Gastrocnemius medialis (tissue), 4 donors: ENCODE results near the gene NEDD4L. TPM values are rescaled to one million over a fixed set of nuclear protein-coding genes. Genes with fewer than 3 reads are reported as not detected.

ENCODE experiments used
- ATAC-seq, 2 donors: fragments of 150-250 bp; one replicate each; pipeline ENCODE4 v1.9.1; 2016
- DNase-seq, 2 donors: peaks; one replicate each; pipeline ENCODE4 v3.0.0-alpha.2; 2019
- H3K27ac ChIP-seq, 4 donors: fragments of 200-600 bp; sonication (generic); 1 replicate in 1 of 4; 2 replicates in 3 of 4; pipeline ENCODE4 v1.5.1; 2016 to 2018; ENCODE audit warnings: mild to moderate bottlenecking in 2 of 4, moderate library complexity in 1 of 4
- H3K27me3 ChIP-seq, 3 donors: fragments of 200-600 bp; sonication (generic) in 2 of 3; 1 replicate in 1 of 3; 2 replicates in 2 of 3; pipeline versions ENCODE4 v1.5.1 to v1.6.0; 2016 to 2019; ENCODE audit warnings: mild to moderate bottlenecking in 1 of 3, moderate library complexity in 1 of 3
- H3K36me3 ChIP-seq, 2 donors: fragments of 200-600 bp; sonication (generic) in 1 of 2; one replicate each; pipeline ENCODE4 v1.5.1; 2017 to 2018
- H3K4me1 ChIP-seq, 2 donors: fragments of 200-600 bp; sonication (generic) in 1 of 2; one replicate each; pipeline ENCODE4 v1.5.1; 2016 to 2017; ENCODE audit warnings: mild to moderate bottlenecking in 2 of 2
- H3K4me3 ChIP-seq, 4 donors: fragments of 200-600 bp; sonication (generic) in 3 of 4; 1 replicate in 1 of 4; 2 replicates in 3 of 4; pipeline ENCODE4 v1.5.1; 2016 to 2019; ENCODE audit warnings: mild to moderate bottlenecking in 2 of 4
- H3K9me3 ChIP-seq, 3 donors: fragments of 200-600 bp; sonication (generic) in 2 of 3; 1 replicate in 1 of 3; 2 replicates in 2 of 3; pipeline ENCODE4 v1.5.1; 2016 to 2019
- POLR2A ChIP-seq, 2 donors: fragments of 450-650 bp; IDR thresholded peaks; one replicate each; pipeline ENCODE4 v1.6.1; 2017; ENCODE audit warnings: antibody characterized with exemption in 2 of 2, mild to moderate bottlenecking in 2 of 2, moderate library complexity in 2 of 2
- in situ Hi-C, 4 donors: fragments of 200-750 bp; cut with MboI; loops; one replicate each; pipeline versions ENCODE4 v1.15.0 to v1.8.0; 2017; ENCODE audit warnings: low sequenced_read_pairs in 4 of 4
- intact Hi-C: fragments of 100-400 bp; cut with DNase I; formaldehyde crosslinking; loops from one replicate; pipeline ENCODE4 v1.15.1; 2023; ENCODE audit warnings: low total_unique reads
- total RNA-seq, 4 donors: library from RNA; depleted of rRNA; stranded (reverse); fragments of >200 nt; gene quantifications; one replicate each; pipeline versions ENCODE4 v1.1.0 to v1.2.3, GENCODE V29; 2016
- TF ChIP-seq, protein P1 (sequence below), 5 experiments: fragments of 450-650 bp in 3 of 5; fragments of 200-600 bp in 2 of 5; sonication (generic) in 2 of 5; IDR thresholded peaks in 4 of 5; conservative IDR thresholded peaks in 1 of 5; 1 replicate in 4 of 5; 2 replicates in 1 of 5; pipeline ENCODE4 v1.5.1; 2016 to 2019; ENCODE audit warnings: antibody characterized with exemption in 5 of 5, mild to moderate bottlenecking in 3 of 5, moderate library complexity in 3 of 5

The NEDD4L gene
- total RNA-seq, 4 donors from 2014 or later: 27.4 to 81.5 (median 51.5) TPM

DNA sequence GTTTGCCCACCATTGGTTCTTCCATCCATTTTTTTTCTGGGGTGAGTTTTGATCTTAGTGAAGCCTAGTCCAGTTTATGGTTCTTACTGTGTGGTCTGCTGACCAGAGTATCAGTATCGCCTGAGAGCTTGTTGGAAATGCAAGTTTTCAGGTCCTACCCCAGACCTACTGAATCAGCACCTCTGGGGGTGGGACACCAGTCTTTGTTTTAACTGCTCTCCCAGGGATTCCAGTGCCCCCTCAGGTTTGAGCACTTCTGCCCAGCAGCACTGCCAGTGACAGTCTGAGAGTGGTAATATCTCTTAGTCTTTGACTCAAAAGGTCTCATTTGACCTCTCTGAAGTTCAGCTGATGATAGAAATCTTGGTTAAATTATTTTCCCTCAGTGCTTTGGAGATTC is 315.6 kb downstream of the NEDD4L start:
- TF ChIP-seq POLR2A (IDR thresholded peaks at IDR 0.05): no peak
- TF ChIP-seq, protein P1, sequence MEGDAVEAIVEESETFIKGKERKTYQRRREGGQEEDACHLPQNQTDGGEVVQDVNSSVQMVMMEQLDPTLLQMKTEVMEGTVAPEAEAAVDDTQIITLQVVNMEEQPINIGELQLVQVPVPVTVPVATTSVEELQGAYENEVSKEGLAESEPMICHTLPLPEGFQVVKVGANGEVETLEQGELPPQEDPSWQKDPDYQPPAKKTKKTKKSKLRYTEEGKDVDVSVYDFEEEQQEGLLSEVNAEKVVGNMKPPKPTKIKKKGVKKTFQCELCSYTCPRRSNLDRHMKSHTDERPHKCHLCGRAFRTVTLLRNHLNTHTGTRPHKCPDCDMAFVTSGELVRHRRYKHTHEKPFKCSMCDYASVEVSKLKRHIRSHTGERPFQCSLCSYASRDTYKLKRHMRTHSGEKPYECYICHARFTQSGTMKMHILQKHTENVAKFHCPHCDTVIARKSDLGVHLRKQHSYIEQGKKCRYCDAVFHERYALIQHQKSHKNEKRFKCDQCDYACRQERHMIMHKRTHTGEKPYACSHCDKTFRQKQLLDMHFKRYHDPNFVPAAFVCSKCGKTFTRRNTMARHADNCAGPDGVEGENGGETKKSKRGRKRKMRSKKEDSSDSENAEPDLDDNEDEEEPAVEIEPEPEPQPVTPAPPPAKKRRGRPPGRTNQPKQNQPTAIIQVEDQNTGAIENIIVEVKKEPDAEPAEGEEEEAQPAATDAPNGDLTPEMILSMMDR (IDR thresholded peaks at IDR 0.05 in 4 of 5, conservative IDR thresholded peaks at IDR 0.05 in 1 of 5): no peak
- Histone ChIP-seq H3K27ac (no peak overlapping the region), H3K4me1 (peaks cover 12 to 26% of the 10 kb centered on the region in 2 donors), H3K4me3 (no peak overlapping the region), H3K36me3 (peaks cover 0 to 6% of the 10 kb centered on the region in 2 donors), H3K27me3 (no peaks in the 10 kb centered on the region), H3K9me3 (no peaks in the 10 kb centered on the region)
- ATAC-seq (no peak), DNase-seq (no peak)
- in situ Hi-C loops: no loop called here
- intact Hi-C loops: no loop called here

DNA sequence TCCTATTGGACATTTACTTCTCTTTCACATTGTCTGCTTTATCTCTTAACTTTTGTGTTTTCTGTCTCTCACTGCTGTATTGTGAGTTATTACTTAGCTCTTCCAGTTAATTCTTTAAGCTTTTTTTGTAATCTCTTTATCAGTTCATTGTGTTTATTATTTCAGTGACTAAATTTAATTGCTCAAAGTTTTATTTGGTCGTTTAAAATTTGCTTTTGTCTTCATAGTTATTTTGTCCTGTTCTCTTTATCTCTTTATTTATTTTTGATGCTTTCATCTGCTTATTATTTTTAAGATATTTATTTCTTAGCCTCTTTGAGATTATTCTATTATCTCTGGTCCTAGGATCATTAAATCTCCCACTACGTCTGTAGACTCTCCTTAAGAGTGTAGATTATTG is 316.3 kb downstream of the NEDD4L start:
- H3K36me3 ChIP-seq: peaks cover 0 to 14% of the 10 kb centered on the region in 2 donors

DNA sequence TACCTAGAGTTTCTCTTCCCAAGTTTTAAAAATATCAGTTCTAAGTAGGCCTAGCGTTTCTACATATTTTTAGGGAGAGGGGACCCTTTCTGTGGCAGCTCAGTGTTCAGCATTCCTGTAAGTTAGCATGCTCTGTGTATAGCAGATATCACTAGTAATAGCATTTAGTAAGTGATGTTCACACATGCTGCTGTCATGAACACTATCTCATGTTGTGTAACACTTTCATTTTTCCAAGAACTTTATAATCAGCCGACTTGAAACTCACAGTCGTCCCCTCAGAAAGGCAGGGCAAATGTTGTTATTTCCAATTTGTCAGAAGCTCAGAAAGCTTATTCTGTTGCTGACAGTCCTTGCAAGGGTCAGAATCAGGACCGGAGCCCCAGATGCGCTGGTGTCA is 317.2 kb downstream of the NEDD4L start:
- no peak for TF ChIP-seq POLR2A (IDR thresholded peaks at IDR 0.05)
- TF ChIP-seq, protein P1 (IDR thresholded peaks at IDR 0.05 in 4 of 5, conservative IDR thresholded peaks at IDR 0.05 in 1 of 5): no peak
- H3K4me3 ChIP-seq: no peak overlapping the region
- peak overlapping the region; percentile 34 to 76 (median 56) for H3K27ac ChIP-seq
- no peaks in the 10 kb centered on the region for H3K27me3 ChIP-seq
- no peaks in the 10 kb centered on the region for H3K9me3 ChIP-seq
- DNase-seq: no peak
- no peak for ATAC-seq
- in situ Hi-C loops: no loop called here
- H3K4me1 ChIP-seq: peaks cover 12 to 26% of the 10 kb centered on the region in 2 donors
- H3K36me3 ChIP-seq: peaks cover 0 to 17% of the 10 kb centered on the region in 2 donors
- intact Hi-C loops: no loop called here

More for the DNA sequence above, 316.3 kb downstream of the NEDD4L start:
- no peaks in the 10 kb centered on the region for H3K9me3 ChIP-seq
- no peaks in the 10 kb centered on the region for H3K27me3 ChIP-seq
- TF ChIP-seq POLR2A (IDR thresholded peaks at IDR 0.05): no peak
- TF ChIP-seq, protein P1 (IDR thresholded peaks at IDR 0.05 in 4 of 5, conservative IDR thresholded peaks at IDR 0.05 in 1 of 5): no peak
- no peak overlapping the region for H3K27ac ChIP-seq
- in situ Hi-C loops: no loop called here
- H3K4me1 ChIP-seq: peaks cover 12 to 26% of the 10 kb centered on the region in 2 donors
- DNase-seq (no peak), ATAC-seq (no peak)
- H3K4me3 ChIP-seq: no peak overlapping the region
- intact Hi-C loops: no loop called here

DNA sequence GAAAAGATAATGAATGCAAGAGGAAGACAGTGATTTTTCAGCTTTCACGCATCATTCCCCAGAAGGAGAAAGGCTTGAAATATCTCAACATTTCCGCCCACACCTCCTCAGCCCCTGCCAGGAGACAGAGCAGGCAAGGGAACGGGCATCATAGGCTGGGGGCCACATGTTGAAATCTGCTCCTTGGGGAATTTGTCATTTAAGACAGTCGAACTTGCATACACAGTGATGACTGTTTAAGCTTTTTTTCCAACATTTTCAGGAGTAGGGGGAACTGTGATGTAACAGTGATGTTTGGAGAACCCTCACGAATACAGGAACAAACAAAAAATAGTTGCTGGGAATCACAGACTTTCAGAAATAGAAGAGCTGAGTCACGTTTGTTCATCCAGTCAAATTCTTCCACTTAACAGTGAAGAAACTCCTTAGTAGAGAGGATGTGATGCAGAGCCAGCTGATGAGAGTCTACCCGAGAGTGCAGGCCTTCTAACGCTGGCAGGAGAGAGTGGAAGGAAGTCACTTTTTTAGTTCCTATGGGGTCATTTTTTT is 318.1 kb downstream of the NEDD4L start:
- peak overlapping the region; percentile 34 to 76 (median 56) for H3K27ac ChIP-seq
- intact Hi-C loops: no loop called here

More for the DNA sequence above, 318.1 kb downstream of the NEDD4L start:
- Histone ChIP-seq H3K36me3 (peaks cover 0 to 16% of the 10 kb centered on the region in 2 donors), H3K4me1 (peaks cover 12 to 26% of the 10 kb centered on the region in 2 donors), H3K9me3 (no peaks in the 10 kb centered on the region), H3K4me3 (no peak overlapping the region), H3K27me3 (no peaks in the 10 kb centered on the region)
- ATAC-seq (peak; percentile 80 to 81), DNase-seq (no peak)
- in situ Hi-C loops: no loop called here
- TF ChIP-seq POLR2A (IDR thresholded peaks at IDR 0.05): no peak
- TF ChIP-seq, protein P1 (IDR thresholded peaks at IDR 0.05 in 4 of 5, conservative IDR thresholded peaks at IDR 0.05 in 1 of 5): no peak
